ENCODE measurements around the gene TSEN54. TPM values are rescaled to one million over a fixed set of nuclear protein-coding genes. Genes with fewer than 3 reads are reported as not detected.

The TSEN54 gene
- polyA plus RNA-seq (2011; rRNA removed) (12.8 and 17.9 TPM in 2 replicates), polyA minus RNA-seq (2011; rRNA and poly(A)+ RNA removed) (9.8 and 18.3 TPM in 2 replicates)

DNA sequence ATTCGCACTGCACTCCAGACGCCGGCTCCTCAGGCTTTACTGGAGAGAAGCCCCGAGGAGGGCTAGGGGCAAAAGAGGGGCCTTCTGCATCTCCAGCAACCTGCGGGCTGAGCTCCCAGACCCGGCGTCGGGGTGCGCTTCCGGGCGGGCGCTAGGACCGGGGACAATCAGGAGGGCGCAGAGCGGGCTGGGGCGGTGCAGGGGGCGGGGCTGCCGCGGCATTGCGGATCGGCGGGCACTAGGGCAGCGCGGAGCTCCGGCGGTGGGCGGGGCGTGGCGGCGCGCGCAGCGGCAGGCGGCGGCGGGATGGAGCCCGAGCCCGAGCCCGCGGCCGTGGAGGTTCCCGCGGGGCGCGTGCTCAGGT is at the start of gene TSEN54:
Gene TSEN54, plus strand, starts transcription at position 274 of the 364 bp plus-strand sequence. Its CDS starts 33 bp downstream, at position 307.
- POLR2A ChIA-PET, result interaction anchor here (0.5 to 0.6 kb wide), 2 partner anchors 33 to 179 kb away, joined by 3 to 5 read pairs; no protein-coding TSS in a partner anchor
- peak; percentile 30 for DNase-seq (ENCODE audit: low read depth)
- peak within 1 kb of the TSS; percentile 83 for H3K4me3 ChIP-seq (ENCODE audit: low read depth, low read length)
- TF ChIP-seq, protein P1, sequence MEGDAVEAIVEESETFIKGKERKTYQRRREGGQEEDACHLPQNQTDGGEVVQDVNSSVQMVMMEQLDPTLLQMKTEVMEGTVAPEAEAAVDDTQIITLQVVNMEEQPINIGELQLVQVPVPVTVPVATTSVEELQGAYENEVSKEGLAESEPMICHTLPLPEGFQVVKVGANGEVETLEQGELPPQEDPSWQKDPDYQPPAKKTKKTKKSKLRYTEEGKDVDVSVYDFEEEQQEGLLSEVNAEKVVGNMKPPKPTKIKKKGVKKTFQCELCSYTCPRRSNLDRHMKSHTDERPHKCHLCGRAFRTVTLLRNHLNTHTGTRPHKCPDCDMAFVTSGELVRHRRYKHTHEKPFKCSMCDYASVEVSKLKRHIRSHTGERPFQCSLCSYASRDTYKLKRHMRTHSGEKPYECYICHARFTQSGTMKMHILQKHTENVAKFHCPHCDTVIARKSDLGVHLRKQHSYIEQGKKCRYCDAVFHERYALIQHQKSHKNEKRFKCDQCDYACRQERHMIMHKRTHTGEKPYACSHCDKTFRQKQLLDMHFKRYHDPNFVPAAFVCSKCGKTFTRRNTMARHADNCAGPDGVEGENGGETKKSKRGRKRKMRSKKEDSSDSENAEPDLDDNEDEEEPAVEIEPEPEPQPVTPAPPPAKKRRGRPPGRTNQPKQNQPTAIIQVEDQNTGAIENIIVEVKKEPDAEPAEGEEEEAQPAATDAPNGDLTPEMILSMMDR (IDR thresholded peaks at IDR 0.05; ENCODE audit: insufficient read depth, low read depth, low read length), result no peak
- H3K27me3 ChIP-seq (ENCODE audit: control insufficient read depth, insufficient read depth, low read length), result no peaks in the 10 kb centered on the region
- CTCF ChIA-PET, result interaction anchor here (0.6 to 1.8 kb wide), 23 partner anchors 9 to 249 kb away, joined by 3 to 25 read pairs (median 4); partner anchors contain the start of genes GALK1, LLGL2, MIF4GD and TMEM94
- H3K36me3 ChIP-seq (ENCODE audit: control insufficient read depth, insufficient read depth, low read length), result peaks cover 1% of the 10 kb centered on the region

DNA sequence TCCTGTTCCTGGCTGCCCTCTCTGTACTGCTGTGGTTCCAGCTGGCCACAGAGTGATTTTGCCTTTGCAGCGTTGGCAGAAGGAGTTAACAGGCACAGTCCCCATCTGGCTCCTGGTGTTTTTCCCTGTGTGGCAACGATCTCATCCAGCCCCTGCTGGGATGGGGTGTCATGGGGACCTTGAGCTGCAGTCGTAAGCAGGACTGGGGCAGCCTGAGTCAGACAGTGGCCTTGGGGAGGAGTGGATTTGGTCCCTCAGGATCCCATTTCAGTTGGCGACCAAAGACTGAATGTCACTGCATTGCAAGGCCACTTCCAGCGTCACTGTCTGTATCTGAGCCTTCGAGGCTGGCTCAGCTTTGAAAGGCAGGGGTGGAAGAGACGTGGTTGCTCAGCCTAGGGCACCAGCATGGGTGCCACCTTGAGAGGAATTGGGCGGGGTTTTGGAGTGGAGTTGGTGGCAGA is 48.0 kb upstream of the TSEN54 start:
- H3K36me3 ChIP-seq (ENCODE audit: control insufficient read depth, insufficient read depth, low read length), result peaks cover 8% of the 10 kb centered on the region
- H3K27me3 ChIP-seq (ENCODE audit: control insufficient read depth, insufficient read depth, low read length), result no peaks in the 10 kb centered on the region
- H3K4me3 ChIP-seq (ENCODE audit: low read depth, low read length), result no peak overlapping the region
- no peak for DNase-seq (ENCODE audit: low read depth)
- TF ChIP-seq, protein P1 (IDR thresholded peaks at IDR 0.05; ENCODE audit: insufficient read depth, low read depth, low read length), result no peak
- ChIA-PET POLR2A (no interaction called here), CTCF (interaction anchor here (1.6 kb wide), 1 partner anchor 12 kb away, joined by 6 read pairs; no protein-coding TSS in a partner anchor)

DNA sequence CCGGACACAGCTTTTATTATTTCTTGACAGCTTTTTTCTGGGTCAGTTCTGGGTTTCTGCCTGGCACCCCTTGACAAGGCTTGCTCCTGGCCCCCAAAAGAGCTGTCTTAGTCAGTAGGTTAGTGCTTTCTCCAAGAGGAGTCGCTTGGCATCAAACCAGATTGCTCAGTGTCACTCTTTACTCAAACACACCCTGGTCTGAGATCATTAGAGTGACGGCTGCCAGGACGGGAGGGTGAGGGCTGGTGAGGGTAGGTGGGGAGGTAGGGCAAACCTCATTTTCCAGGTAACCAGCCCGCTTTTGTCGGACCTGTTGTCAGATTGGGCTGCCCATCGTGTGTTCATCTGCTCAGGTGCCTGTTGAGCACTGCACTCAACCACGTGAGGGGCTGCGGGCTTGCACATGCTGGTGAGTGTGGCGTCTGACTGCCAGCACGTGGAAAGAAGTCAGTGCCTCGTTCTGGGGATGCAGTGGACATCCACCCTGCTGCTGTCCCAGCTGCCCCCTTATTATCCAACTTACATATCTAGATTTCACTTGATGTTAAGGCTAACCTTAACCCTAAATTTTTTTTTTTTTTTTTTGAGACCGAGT is 47.5 kb upstream of the TSEN54 start:
- POLR2A ChIA-PET, result no interaction called here
- DNase-seq (ENCODE audit: low read depth), result no peak
- CTCF ChIA-PET, result interaction anchor here (1.6 kb wide), 1 partner anchor 11 kb away, joined by 6 read pairs; no protein-coding TSS in a partner anchor
- peaks cover 9% of the 10 kb centered on the region for H3K36me3 ChIP-seq (ENCODE audit: control insufficient read depth, insufficient read depth, low read length)
- H3K27me3 ChIP-seq (ENCODE audit: control insufficient read depth, insufficient read depth, low read length), result no peaks in the 10 kb centered on the region
- TF ChIP-seq, protein P1 (IDR thresholded peaks at IDR 0.05; ENCODE audit: insufficient read depth, low read depth, low read length), result no peak
- no peak overlapping the region for H3K4me3 ChIP-seq (ENCODE audit: low read depth, low read length)

DNA sequence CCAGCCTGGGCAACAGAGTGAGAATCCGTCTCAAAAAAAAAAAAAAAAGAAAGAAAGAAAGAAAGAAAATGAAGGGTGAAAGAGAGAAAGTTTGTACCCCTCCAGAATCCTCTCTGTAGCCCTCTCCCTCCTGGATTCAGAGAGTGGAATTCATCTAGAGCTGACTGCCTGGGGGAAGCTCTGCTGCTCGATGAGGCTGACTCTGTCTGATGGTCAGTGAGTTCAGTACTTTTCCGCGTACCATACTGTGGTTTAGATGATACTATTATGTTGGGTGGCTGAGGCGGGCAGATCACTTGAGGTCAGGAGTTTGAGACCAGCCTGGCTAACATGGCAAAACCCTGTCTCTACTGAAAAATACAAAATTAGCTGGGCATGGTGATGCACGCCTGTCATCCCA is 45.1 kb upstream of the TSEN54 start:
- CTCF ChIA-PET, result interaction anchor here (0.6 to 1.1 kb wide), 3 partner anchors 15 to 67 kb away, joined by 3 to 4 read pairs (median 3); partner anchors contain the start of gene TMEM94

DNA sequence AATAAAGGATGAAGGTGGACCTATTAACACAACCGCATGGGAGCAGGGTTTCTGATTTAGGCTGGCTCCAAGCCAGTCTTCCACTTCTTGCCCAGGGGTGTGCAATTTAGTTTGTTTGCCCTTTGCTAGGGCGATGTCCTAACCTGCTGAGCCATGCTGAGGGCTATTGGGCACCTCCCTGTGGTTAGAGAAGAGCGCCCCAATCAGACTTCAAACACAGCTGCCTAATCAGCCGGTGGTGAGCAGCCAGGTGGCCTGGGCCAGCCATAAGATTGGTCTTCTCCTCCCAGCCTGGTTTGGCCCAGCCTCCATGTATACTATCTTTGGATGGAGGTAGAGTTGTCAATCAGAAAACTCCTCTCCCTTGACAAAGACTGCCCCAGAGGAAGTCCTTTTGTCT is 44.2 kb upstream of the TSEN54 start:
- POLR2A ChIA-PET, result no interaction called here

More for the DNA sequence above, 45.1 kb upstream of the TSEN54 start:
- peaks cover 12% of the 10 kb centered on the region for H3K36me3 ChIP-seq (ENCODE audit: control insufficient read depth, insufficient read depth, low read length)
- TF ChIP-seq, protein P1 (IDR thresholded peaks at IDR 0.05; ENCODE audit: insufficient read depth, low read depth, low read length), result no peak
- H3K4me3 ChIP-seq (ENCODE audit: low read depth, low read length), result no peak overlapping the region
- no peak for DNase-seq (ENCODE audit: low read depth)
- POLR2A ChIA-PET, result no interaction called here
- no peaks in the 10 kb centered on the region for H3K27me3 ChIP-seq (ENCODE audit: control insufficient read depth, insufficient read depth, low read length)

More for the DNA sequence above, 44.2 kb upstream of the TSEN54 start:
- TF ChIP-seq, protein P1 (IDR thresholded peaks at IDR 0.05; ENCODE audit: insufficient read depth, low read depth, low read length), result no peak
- Histone ChIP-seq H3K36me3 (ENCODE audit: control insufficient read depth, insufficient read depth, low read length) (peaks cover 12% of the 10 kb centered on the region), H3K4me3 (ENCODE audit: low read depth, low read length) (no peak overlapping the region), H3K27me3 (ENCODE audit: control insufficient read depth, insufficient read depth, low read length) (no peaks in the 10 kb centered on the region)
- CTCF ChIA-PET, result no interaction called here
- no peak for DNase-seq (ENCODE audit: low read depth)
